IMR-90 (cell line): ENCODE results near the gene MEGF10. TPM values are rescaled to one million over a fixed set of nuclear protein-coding genes. Genes with fewer than 3 reads are reported as not detected.
A peak's percentile ranks its signal among the peaks of the same experiment; 100 is the strongest.

ENCODE experiments used
- ATAC-seq: fragments of 200-7000 bp; cut with Tn5 transposase; 2 replicates; pipeline ENCODE4 v1.9.1; 2020; ENCODE audit warnings: low read depth, mild to moderate bottlenecking, moderate library complexity
- BruUV-seq: library from RNA; stranded (reverse); fragments of 400-500 nt; replicated peaks from 2 replicates; lab custom pipeline; 2021; lab: Mats Ljungman, UMichigan
- CTCF ChIA-PET: fragments of 300-600 bp; formaldehyde crosslinking; extraction: SDS; loops from one replicate; lab custom pipeline; 2021; ENCODE audit warnings: antibody characterized with exemption; lab: Yijun Ruan, JAX
- POLR2A ChIA-PET: fragments of 300-600 bp; sonication (Branson Sonifier 250); formaldehyde crosslinking; loops from one replicate; lab custom pipeline; 2022; ENCODE audit warnings: antibody characterized with exemption; ENCODE audit not compliant: unreplicated experiment; lab: Charles Lee
- DNase-seq: peaks from one replicate; pipeline ENCODE4 v3.0.0; 2013
- H2AFZ ChIP-seq: replicated peaks from 2 replicates; pipeline ENCODE3; 2013; ENCODE audit warnings: low read length, mild to moderate bottlenecking; ENCODE audit not compliant: poor library complexity
- H2AK5ac ChIP-seq: 2 replicates; pipeline ENCODE4 v1.6.1; 2013; ENCODE audit warnings: low read depth, low read length, inconsistent platforms
- H2AK9ac ChIP-seq: replicated peaks from 2 replicates; pipeline ENCODE3; 2013; ENCODE audit warnings: mild to moderate bottlenecking, low read depth, low read length, moderate library complexity; ENCODE audit not compliant: poor library complexity
- H2BK120ac ChIP-seq: 2 replicates; pipeline ENCODE4 v1.6.1; 2013; ENCODE audit warnings: low read depth, low read length, inconsistent platforms
- H2BK15ac ChIP-seq: 3 replicates; pipeline ENCODE4 v1.6.1; 2013; ENCODE audit warnings: low read depth, low read length, inconsistent platforms
- H2BK20ac ChIP-seq: 2 replicates; pipeline ENCODE4 v1.6.1; 2013; ENCODE audit warnings: low read depth, mild to moderate bottlenecking, inconsistent platforms, low read length, moderate library complexity
- H2BK5ac ChIP-seq: 2 replicates; pipeline ENCODE4 v1.6.1; 2013; ENCODE audit warnings: mild to moderate bottlenecking, low read depth, low read length, inconsistent platforms; ENCODE audit not compliant: poor library complexity, severe bottlenecking
- H3K14ac ChIP-seq: replicated peaks from 2 replicates; pipeline ENCODE4 v1.6.1; 2013; ENCODE audit warnings: low read depth, low read length, inconsistent platforms
- H3K18ac ChIP-seq: 2 replicates; pipeline ENCODE4 v1.6.1; 2013; ENCODE audit warnings: low read depth, low read length, control low read depth
- H3K23ac ChIP-seq: 2 replicates; pipeline ENCODE4 v1.6.1; 2013; ENCODE audit warnings: low read depth, low read length, inconsistent platforms
- H3K27ac ChIP-seq: 2 replicates; pipeline ENCODE4 v1.5.1; 2013; ENCODE audit warnings: mild to moderate bottlenecking, control low read depth, low read length; ENCODE audit not compliant: insufficient read depth
- H3K27me3 ChIP-seq: 2 replicates; pipeline ENCODE4 v1.6.1; 2013; ENCODE audit warnings: low read length; ENCODE audit not compliant: control insufficient read depth, insufficient read depth
- H3K36me3 ChIP-seq: 2 replicates; pipeline ENCODE4 v1.6.1; 2013; ENCODE audit warnings: low read length, mixed read lengths; ENCODE audit not compliant: control insufficient read depth, insufficient read depth
- H3K4ac ChIP-seq: 2 replicates; pipeline ENCODE4 v1.6.1; 2013; ENCODE audit warnings: low read depth, low read length, inconsistent platforms
- H3K4me1 ChIP-seq: 2 replicates; pipeline ENCODE4 v1.6.1; 2013; ENCODE audit warnings: low read length, mixed read lengths; ENCODE audit not compliant: control insufficient read depth, insufficient read depth
- H3K4me2 ChIP-seq: 2 replicates; pipeline ENCODE4 v1.6.1; 2013; ENCODE audit warnings: low read depth, mild to moderate bottlenecking, control low read depth, low read length, moderate library complexity
- H3K4me3 ChIP-seq: 2 replicates; pipeline ENCODE4 v1.5.1; 2013; ENCODE audit warnings: low read depth, mild to moderate bottlenecking, control low read depth, low read length, moderate library complexity; ENCODE audit not compliant: insufficient read depth
- H3K56ac ChIP-seq: 2 replicates; pipeline ENCODE4 v1.6.1; 2013; ENCODE audit warnings: low read length, inconsistent platforms; ENCODE audit not compliant: insufficient read depth; ENCODE audit errors: extremely low read depth
- H3K79me1 ChIP-seq, 2 experiments: 2 replicates each; pipeline ENCODE4 v1.6.1; 2013; ENCODE audit warnings: low read length in 2 of 2, inconsistent platforms in 1 of 2, low read depth in 1 of 2
- H3K9ac ChIP-seq: 2 replicates; pipeline ENCODE4 v1.6.1; 2013; ENCODE audit warnings: low read depth, low read length, control low read depth
- H3K9me1 ChIP-seq: 2 replicates; pipeline ENCODE4 v1.6.1; 2013; ENCODE audit warnings: low read length, inconsistent platforms; ENCODE audit not compliant: insufficient read depth
- H3K9me3 ChIP-seq: 2 replicates; pipeline ENCODE4 v1.6.1; 2013; ENCODE audit warnings: low read length; ENCODE audit not compliant: control insufficient read depth, insufficient read depth
- H4K20me1 ChIP-seq: 2 replicates; pipeline ENCODE4 v1.6.1; 2013; ENCODE audit warnings: low read length, inconsistent platforms; ENCODE audit not compliant: insufficient read depth
- H4K5ac ChIP-seq: 2 replicates; pipeline ENCODE4 v1.6.1; 2013; ENCODE audit warnings: mild to moderate bottlenecking, low read depth, low read length, control low read depth
- H4K8ac ChIP-seq, 2 experiments: 2 replicates each; pipeline ENCODE4 v1.6.1; 2013; ENCODE audit warnings: low read depth in 2 of 2, low read length in 2 of 2, control low read depth in 1 of 2, inconsistent platforms in 1 of 2
- H4K91ac ChIP-seq: 2 replicates; pipeline ENCODE4 v1.6.1; 2013; ENCODE audit warnings: low read depth, low read length, inconsistent platforms; ENCODE audit not compliant: insufficient read depth
- MAFK ChIP-seq: IDR thresholded peaks from 2 replicates; pipeline ENCODE4 v1.6.1; 2012; ENCODE audit warnings: low read depth, low read length, improper control_type of control experiment
- RFX5 ChIP-seq: IDR thresholded peaks from 2 replicates; pipeline ENCODE4 v1.8.0; 2012; ENCODE audit warnings: low read depth, mild to moderate bottlenecking, low read length, moderate library complexity
- dilution Hi-C: fragments of 300-500 bp; cut with HindIII; formaldehyde crosslinking; loops from one replicate; pipeline ENCODE4 v1.14.3; 2018; ENCODE audit warnings: low sequenced_read_pairs; ENCODE audit not compliant: unreplicated experiment
- in situ Hi-C: fragments of 300-500 bp; cut with MboI; formaldehyde crosslinking; loops from 3 replicates; pipeline ENCODE4 v1.14.3; 2019; ENCODE audit warnings: low sequenced_read_pairs, inconsistent platforms, mixed read lengths
- intact Hi-C: fragments of 100-400 bp; cut with micrococcal nuclease; formaldehyde crosslinking; loops from 2 replicates; pipeline ENCODE4 v1.10.0; 2022
- polyA plus RNA-seq, 3 experiments: library from polyadenylated mRNA; depleted of rRNA; stranded (reverse); fragments of >200 nt; gene quantifications; 2 replicates each; pipeline ENCODE4 v1.2.3, GENCODE V29; 2012; ENCODE audit warnings: low replicate concordance in 1 of 3
- total RNA-seq: library from RNA; depleted of rRNA; stranded (reverse); fragments of >200 nt; gene quantifications from 2 replicates; pipeline ENCODE4 v1.2.3, GENCODE V29; 2012

MEGF10 gene
- total and polyA plus RNA-seq, 2 of the 4 experiments (the other 2 are of a cell fraction) = not detected

- DNase-seq = no peak
- Histone ChIP-seq H3K9me3 (no peaks in the 10 kb centered on the region), H2AFZ (no peak overlapping the region), H3K36me3 (no peaks in the 10 kb centered on the region), H4K20me1 (no peaks in the 10 kb centered on the region), H3K4me1 (no peaks in the 10 kb centered on the region), H3K79me1 (no peaks in the 10 kb centered on the region), H4K91ac (no peak overlapping the region), H2AK9ac (no peak overlapping the region), H3K4ac (no peak overlapping the region), H3K4me3 (no peak overlapping the region), H4K8ac (no peak overlapping the region), H3K56ac (no peak overlapping the region), H3K18ac (no peak overlapping the region), H3K14ac (no peak overlapping the region), H3K9me1 (no peaks in the 10 kb centered on the region; the same call in 1 of the 2 replicates), H2BK5ac (no peak overlapping the region), H2BK15ac (no peak overlapping the region), H2BK120ac (no peak overlapping the region), H3K27me3 (peaks cover 5% of the 10 kb centered on the region), H3K27ac (no peak overlapping the region), H2BK20ac (no peak overlapping the region), H3K9ac (no peak overlapping the region), H4K5ac (no peak overlapping the region), H2AK5ac (no peak overlapping the region), H3K4me2 (no peak overlapping the region), H3K23ac (no peak overlapping the region)
- no peak for ATAC-seq
- POLR2A ChIA-PET = no interaction called here
- CTCF ChIA-PET = no interaction called here
- in situ Hi-C loops = no loop called here
- intact Hi-C loops = no loop called here
- TF ChIP-seq MAFK (peak; percentile 45; the same call in 1 of the 2 replicates), RFX5 (no peak)
- dilution Hi-C loops = no loop called here
- no TSS peak for BruUV-seq
These were observed 140.0 kb downstream of the MEGF10 start for GRCh38 chr5:127430627-127431026.
